Fibroblast of villous mesenchyme (primary cell): ENCODE data around the gene JADE2. TPM values are rescaled to one million over a fixed set of nuclear protein-coding genes. Genes with fewer than 3 reads are reported as not detected.
"Not testable (repeated sequence)": the region's sequence is repeated elsewhere in the genome, so short reads cannot be mapped to it uniquely, and the experiment has no call there.

ENCODE experiments used
- DNase-seq: peaks from one replicate; pipeline ENCODE4 v3.0.0-alpha.2; 2010; ENCODE audit warnings: low read depth
- H3K4me3 ChIP-seq: 2 replicates; pipeline ENCODE4 v1.5.1; 2011; ENCODE audit warnings: low read depth, mild to moderate bottlenecking, low read length
- total RNA-seq: library from RNA; depleted of rRNA; stranded (reverse); fragments of >200 nt; gene quantifications from 2 replicates; pipeline ENCODE4 v1.2.3, GENCODE V29; 2012
- TF ChIP-seq, protein P1 (sequence below): IDR thresholded peaks from 2 replicates; pipeline ENCODE4 v1.5.1; 2012; ENCODE audit warnings: low read depth, mild to moderate bottlenecking, low read length; ENCODE audit not compliant: insufficient read depth

JADE2 gene
- total RNA-seq, 1 donor: 35.4 TPM

DNA sequence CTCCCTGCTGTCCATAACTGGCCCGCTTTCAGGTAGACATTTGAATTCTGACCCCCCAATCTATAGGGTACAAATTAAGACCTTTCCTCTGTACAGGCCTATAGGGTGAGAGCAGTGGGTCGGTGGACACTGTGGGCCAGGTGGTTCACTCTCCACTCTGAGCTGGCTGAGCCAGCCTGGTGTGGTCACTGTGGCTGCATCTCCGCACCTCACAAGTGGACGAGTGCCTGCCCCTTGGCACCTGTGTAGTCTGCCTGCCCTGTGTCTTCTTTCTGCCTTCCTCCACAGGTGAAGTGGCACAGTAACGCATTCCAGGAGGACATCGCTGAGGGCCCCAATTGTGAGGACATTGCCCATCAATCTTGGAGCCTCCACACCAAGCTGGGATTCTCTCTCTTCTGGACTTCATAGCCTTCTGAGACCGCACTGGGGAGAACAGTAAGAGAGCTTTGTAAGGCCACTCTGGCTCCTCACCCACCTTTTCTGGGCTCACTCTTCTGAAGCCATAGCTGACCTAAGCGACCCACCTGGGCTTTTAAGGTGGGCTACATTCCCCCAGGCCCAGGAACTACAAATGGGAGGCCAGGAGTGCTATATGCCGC, 33.5 kb upstream of the JADE2 start:
- H3K4me3 ChIP-seq: no peak overlapping the region
- TF ChIP-seq, protein P1, sequence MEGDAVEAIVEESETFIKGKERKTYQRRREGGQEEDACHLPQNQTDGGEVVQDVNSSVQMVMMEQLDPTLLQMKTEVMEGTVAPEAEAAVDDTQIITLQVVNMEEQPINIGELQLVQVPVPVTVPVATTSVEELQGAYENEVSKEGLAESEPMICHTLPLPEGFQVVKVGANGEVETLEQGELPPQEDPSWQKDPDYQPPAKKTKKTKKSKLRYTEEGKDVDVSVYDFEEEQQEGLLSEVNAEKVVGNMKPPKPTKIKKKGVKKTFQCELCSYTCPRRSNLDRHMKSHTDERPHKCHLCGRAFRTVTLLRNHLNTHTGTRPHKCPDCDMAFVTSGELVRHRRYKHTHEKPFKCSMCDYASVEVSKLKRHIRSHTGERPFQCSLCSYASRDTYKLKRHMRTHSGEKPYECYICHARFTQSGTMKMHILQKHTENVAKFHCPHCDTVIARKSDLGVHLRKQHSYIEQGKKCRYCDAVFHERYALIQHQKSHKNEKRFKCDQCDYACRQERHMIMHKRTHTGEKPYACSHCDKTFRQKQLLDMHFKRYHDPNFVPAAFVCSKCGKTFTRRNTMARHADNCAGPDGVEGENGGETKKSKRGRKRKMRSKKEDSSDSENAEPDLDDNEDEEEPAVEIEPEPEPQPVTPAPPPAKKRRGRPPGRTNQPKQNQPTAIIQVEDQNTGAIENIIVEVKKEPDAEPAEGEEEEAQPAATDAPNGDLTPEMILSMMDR: no peak
- DNase-seq: no peak

DNA sequence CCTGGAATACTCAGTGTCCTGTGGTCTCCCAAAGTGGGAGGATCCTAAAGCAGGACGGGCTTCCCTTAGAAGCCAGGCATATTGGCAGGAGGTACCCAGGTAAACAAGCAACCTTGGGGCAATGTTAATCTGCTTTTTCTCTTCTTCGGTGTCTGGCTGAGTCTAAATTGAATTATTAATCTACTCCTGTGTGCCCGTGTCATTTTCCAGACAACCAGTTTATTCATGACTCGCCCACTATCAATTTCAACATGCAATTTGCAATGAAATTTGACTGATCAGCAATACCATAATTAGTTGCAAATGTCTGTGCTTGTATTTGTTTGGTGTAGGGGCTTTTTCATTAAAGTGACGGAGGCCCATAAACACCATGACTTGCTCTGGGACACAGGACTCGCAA, 32.9 kb upstream of the JADE2 start:
- no peak for DNase-seq
- TF ChIP-seq, protein P1: no peak
- no peak overlapping the region for H3K4me3 ChIP-seq

DNA sequence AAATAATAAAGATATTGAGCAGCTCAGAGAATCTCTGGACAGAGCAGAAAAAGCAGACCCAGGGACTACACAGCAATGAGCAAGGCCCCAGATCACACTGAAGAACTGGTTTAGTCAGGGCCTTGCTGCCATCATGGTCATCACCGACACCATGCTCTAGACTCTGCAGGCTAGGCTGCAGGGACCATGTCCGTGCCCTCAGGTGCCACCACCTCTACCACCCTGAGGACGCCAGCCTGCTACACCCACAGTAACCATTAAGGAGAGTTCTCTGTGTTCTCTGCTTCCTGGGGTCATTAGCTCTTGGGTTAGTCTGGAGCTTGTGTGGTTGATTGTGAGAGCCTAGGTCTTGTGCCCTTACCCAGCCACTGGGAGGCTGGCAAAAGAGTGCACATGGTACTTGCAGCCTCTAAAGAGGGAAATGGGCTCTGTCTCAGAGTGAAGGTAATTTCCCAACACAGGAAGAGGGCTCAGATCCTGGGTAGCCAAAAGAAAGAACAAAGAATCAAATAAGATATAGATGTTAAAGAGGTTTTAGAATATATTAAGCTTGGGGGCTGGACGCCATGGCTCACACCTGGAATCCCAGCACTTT, 31.9 kb upstream of the JADE2 start:
- TF ChIP-seq, protein P1: no peak
- DNase-seq: no peak
- H3K4me3 ChIP-seq: no peak overlapping the region

DNA sequence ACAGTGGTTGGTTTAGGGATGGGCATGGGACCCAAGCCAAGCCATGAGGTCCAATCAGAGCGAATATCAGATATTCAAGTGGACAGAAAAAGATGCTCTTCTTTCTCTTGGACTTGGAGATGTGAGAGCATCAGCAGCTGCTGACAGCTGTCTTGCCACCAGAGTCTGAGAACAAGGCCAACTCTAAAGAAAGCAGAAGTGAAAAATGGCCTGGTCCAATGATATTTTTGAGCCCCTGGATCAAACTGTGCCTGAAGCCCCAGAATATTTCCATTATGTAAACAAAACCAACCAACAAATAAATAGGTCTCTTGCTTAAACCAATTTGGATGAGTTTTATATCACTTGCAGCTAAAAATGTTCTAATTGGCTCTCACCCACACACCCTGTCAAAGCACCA, 30.7 kb upstream of the JADE2 start:
- no peak overlapping the region for H3K4me3 ChIP-seq
- TF ChIP-seq, protein P1: no peak
- no peak for DNase-seq

DNA sequence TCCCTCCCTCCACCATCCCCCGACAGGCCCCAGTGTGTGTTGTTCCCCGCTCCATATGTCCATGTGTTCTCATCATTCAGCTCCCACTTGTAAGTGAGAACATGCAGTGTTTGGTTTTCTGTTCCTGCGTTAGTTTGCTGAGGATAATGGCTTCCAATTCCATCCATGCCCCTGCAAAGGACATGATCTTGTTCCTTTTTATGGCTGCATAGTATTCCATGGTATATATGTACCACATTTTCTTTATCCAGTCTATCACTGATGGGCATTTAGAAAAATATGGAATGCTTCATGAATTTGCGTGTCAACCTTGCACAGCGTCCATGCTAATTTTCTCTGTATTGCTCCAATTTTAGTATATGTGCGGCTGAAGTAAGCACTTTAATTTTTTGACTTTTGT, 25.6 kb upstream of the JADE2 start:
- H3K4me3 ChIP-seq, DNase-seq: not testable (repeated sequence)

DNA sequence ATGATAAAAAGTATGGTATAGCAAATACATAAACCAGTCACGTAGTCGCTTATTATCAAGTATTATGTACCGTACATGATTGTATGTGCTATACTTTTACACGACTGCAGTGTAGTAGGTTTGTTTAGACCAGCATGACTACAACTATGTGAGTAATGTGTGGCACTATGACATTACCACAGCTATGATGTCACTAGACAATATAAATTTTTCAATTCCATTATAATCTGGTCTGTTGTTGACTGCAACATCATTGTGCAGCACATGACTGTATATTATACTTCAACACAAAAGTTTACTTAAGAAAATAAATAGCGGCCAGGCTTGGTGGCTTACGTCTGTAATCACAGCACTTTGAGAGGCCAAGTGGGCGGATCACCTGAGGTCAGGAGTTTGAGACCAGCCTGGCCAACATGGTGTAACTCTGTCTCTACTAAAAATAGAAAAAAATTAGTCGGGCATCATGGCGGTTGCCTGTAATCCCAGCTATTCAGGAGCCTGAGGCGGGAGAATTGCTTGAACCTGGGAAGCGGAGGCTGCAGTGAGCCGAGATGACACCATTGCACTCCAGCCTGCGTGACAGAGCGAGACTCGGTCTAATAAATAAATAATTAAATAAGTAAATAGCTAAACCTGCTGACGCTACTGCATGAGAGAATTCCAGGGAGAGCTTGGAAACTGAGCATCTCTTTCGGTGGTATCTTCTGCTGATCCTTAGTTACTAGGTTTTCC, 24.6 kb upstream of the JADE2 start:
- no peak overlapping the region for H3K4me3 ChIP-seq
- TF ChIP-seq, protein P1: no peak
- no peak for DNase-seq

DNA sequence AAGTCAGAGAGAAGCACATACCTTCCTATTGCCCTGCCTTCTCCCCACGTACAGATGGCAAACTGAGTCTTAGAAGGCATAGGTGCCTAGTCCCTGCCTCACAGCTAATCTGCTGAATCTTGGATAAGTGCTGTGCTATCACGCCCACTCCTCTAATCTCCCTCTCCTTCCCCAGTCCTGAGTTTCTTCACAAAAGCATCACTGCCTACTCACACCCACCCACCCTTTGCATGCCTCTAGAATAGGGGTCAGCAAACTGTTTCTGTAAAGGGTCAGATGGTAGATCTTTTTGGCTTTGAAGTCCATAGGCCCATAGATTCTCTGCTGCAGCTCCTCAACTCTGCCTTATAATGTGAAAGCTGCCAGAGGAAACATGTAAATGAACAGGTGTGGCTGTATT, 23.2 kb upstream of the JADE2 start:
- no peak for DNase-seq
- TF ChIP-seq, protein P1: no peak

More for the DNA sequence above, 23.2 kb upstream of the JADE2 start:
- H3K4me3 ChIP-seq: no peak overlapping the region
